NCI-H82 (cell line): Measurements from ENCODE around the gene GNAI1.

ENCODE experiments used
- DNase-seq: peaks from one replicate; lab custom pipeline; 2025; lab: John Stamatoyannopoulos, UW

Gene GNAI1

DNA sequence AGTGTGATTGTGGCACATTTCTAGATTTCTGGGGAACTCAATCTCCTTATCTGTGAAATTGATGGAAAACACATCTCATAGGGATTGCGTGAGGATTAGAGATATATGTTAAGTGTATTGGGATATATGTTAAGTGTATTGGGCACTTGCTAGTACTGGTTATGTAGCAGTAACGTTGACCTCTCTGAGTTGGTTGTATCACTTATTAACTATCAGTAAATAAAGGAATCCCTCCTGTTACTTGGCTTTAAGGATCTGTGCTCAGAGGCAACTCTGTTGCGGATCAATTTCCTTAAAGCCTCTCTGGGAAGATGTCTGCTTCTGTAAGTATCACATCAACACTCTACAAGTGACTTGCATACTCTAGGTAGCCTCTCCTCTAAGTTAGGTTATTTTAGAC is 25.2 kb downstream of the GNAI1 start:
- no peak for DNase-seq

DNA sequence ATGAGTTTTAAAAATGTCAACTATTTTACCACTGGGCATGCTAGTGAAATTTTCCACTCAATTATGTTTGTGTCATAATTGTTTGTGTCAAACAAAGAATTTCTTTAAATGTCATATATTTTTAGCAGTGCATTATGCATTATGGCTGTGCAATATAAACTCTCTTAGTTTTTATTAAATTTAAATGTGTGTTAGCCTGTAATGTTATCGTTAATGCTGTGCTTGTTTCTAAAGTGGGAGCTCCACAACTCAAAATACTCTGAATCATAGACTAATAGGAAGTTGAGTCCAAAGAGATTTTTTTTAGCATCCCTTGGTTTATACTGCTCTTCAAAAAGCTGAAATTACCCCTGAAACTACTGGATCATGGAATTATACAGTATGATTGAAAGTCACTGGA is 26.8 kb downstream of the GNAI1 start:
- no peak for DNase-seq

DNA sequence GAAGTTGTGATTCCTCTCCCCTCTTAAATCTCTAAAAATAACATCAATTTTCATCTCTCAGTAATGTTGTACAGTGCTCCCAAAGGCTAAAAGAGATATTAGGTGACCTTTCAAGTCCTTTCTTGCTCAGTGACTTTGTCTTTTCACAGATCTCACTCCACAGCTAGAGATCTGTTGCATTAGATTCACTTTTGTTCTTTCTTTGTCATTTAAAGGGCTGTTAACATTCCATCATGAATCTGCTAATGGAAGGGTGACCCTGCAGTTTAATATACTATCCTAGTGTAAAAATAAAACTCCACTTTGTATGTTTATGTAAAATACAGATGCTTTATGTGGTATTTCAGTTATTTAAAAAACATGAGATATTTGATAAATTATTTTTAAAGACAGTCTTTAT is 30.5 kb downstream of the GNAI1 start:
- no peak for DNase-seq

DNA sequence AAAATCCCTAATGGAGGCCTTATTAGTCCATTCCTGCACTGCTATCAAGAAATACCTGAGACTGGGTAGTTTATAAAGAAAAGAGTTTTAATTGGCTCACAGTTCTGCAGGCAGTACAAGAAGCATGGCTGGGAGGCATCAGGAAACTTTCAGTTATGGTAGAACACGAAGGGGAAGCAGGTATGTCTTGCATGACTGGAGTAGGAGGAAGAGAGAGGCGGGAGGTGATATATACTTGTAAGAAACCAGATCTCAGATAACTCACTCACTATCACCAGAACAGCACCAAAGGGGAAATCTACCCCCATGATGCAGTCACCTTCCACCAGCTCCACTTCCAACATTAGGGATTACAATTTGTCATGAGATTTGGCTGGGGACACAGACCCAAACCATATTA is 35.8 kb downstream of the GNAI1 start:
- DNase-seq: no peak

DNA sequence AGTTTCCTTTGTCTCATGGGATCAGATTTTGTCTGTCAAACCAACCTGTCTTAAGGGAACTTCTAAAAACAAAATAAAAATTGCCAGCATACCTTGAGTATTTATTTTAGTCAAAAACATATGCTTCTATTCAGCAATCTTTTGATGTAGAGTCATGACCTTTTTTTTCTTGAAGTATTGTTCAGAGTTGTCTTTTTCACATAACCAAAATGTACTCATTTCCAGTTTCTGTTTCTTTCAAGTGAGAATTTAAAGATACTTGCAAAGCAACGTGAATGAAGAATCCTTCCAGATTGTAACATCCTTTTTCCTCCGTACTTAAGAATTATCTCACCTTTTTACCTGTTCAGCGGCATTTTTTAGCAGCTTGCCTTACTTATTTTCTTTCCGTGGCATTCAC is 37.8 kb downstream of the GNAI1 start:
- DNase-seq: no peak

DNA sequence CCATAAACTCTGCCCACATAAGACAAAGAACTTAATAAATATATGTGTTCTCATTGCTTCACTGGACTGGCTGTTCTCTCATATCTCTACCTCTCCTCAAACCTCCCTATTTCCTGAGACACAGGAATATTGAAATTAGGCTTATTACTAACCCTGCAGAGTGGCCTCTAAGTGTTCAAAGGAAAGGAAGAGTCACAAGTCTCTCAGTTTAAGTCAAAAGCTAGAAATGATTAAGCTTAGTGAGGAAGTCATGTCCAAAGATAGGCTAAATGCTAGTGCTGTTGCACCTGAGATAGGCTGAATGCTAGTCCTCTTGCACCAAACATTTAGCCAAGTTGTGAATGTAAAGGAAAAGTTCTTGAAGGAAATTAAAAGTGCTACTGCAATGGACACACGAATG is 41.1 kb downstream of the GNAI1 start:
- DNase-seq: no peak

DNA sequence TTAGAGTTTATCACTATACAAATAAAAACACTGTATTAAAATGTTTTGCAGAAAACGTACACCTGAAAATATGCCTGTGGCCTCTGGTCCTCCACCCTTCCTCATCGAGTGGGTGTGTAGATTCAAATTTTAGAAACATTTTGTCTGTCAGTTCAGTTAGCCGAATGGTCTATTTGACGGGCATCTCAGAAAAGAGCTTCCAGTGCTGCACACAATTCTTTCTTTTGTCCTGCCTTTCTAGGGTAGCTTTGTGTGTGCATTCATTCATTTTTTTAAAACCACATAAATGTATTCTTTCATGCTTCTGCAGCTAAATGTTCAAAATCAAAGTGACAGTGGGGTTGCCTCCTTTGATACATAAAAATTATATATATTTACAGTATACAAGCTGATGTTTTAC is 46.8 kb downstream of the GNAI1 start:
- no peak for DNase-seq

DNA sequence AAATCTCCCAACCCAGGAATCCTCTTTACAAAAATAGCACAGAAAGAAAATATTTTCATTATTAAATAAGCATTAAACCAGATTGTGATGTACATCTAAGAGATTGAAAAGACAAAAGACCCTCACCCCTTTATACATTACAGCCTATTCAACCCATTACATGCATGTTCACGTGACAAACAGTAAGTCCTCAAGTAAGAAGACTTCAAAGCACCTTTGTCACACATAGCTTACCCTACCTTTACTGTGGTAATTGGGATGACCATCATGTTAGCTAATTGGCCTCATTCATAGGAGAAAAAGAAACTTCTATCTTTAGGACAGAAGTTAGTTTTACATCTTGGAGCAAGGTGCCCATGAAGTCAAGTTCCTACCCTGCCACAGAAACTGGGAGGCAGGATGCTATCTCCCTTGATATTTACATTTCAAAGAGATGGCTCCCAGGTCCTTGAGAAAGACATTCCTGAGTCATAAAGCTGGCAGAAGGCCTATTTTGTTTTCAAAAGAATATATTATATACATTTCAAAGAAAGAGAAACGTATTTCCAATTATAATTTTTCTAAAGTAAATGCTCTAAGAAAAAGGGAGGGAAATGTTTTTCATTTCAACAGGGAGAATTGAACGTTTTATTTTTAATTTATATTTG is 48.1 kb downstream of the GNAI1 start:
- DNase-seq: no peak

DNA sequence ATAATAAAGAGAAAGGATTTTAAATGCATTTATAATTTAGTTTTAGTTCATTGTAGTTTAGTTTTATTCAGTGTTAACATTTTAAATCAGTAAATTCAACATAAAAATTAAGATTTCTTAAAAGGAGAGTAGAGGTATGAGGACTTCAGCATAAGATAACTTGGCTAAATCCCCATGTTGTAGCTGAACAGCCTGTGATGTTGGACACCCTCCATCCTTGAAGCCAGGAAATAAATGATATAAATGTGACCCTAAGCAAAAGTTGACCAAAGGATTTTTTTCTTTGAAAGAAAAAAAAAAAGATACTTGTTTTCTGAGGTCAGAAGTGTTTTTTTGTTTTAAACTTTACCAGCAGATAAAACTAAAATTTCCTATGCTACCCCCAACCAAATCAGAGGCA is 48.7 kb downstream of the GNAI1 start:
- no peak for DNase-seq

DNA sequence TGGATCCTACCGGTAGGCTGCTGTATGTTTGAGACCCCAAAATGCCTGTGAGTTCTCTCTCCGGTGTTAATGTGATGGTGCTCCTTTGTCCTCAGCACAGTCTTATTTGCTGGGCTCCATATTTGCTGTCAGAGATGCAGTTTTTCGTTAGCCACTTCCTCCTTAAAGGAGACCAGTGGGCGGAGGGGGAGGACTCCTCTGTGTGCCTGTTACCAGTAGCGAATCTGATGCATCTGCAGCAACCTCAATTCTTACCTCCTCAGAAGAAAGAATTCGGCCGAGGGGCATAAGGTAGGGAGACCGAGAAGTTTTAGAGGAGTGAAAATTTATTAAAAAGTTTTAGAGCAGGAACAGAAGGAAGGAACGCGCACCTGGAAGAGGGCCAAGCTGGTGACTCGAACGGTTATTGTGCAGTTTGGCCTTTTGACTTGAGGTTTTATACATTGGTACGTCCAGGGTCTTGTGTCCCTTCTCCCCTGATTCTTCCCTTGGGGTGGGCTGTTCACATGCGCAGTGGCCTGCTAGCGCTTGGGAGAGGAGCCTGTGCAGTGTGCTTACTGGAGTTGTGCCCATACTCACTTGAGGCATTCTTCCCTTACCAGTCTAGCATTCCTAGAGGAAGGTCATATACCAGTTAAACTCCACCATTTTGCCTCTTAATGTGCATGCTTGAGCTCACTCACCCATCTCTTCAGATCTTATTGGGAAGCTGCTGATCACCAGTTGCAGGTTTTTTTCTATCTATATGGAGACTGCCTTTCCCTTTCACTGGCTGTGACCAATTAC is 49.5 kb downstream of the GNAI1 start:
- DNase-seq: no peak

DNA sequence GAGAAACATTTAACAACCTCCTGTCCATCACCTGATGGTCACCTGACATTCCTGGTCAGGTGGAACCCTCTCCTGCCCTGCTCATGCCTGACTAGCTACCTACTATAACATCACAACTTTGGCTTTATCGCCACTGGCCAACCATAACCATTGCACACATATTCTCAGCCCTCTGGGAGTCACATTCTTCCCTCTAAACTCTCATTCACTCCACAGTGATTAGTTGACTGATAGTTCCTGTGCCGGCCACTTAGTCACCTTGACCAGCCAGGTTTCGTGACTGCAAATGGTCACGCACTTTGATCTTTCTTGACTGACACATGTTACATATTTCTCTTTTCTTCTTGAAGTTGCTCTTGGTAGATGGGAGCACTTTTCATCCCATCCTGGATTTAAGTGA is 50.1 kb downstream of the GNAI1 start:
- no peak for DNase-seq

DNA sequence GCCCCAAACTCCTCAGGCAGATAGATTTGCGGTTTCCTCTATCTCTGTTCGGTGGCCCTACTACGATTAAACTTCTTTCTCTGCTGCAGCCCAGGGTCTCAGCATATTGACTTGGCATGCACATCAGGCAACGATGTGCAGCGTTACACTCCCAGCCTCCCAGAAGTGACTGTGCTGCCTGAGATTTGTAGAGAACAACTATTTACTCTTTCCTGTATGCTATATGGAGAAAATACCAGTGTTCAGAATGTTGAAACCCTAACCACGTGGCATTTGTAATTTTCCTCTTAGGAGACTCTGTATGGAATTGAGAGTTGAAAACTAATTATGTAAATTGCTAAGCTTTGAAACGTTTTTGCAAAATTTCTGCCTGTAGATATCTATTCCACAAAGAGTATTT is 50.9 kb downstream of the GNAI1 start:
- no peak for DNase-seq

DNA sequence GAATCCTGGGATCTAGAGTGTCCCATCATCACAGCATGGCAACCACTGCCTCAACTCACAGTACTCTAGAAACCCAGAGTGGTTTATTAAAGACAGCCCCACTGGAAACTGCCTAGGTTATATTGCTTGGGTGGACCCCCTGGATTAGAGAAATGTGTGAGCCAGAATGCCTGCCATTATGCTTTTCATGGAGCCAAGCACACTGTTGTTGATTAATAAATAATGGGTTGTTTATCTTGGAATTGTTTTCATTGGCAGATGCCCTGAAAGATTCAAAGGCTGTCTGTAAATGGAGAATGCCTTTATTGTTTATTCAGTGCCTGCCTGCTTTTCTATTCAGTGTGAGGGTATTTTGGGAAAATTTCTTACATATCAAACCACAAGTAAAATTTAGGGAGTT is 52.1 kb downstream of the GNAI1 start:
- no peak for DNase-seq

DNA sequence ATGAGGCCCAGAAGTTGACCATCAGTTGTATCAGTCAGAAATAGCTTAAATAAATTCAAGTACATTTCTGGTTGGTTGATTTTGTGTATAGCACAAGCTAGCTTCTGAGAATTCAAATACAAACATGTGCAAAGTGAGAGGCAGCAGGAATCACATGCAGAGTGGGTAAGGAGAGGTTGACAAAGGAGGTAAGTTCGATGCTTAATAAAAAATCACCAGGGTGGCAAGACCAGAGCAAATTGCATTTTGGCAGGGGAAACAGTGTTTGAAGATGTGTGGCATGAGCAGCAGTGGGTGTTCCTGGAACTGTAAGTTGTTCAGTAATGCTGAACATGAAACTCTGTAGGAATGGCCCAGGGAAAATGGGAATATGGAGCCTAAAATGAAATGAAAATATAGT is 52.6 kb downstream of the GNAI1 start:
- DNase-seq: no peak

DNA sequence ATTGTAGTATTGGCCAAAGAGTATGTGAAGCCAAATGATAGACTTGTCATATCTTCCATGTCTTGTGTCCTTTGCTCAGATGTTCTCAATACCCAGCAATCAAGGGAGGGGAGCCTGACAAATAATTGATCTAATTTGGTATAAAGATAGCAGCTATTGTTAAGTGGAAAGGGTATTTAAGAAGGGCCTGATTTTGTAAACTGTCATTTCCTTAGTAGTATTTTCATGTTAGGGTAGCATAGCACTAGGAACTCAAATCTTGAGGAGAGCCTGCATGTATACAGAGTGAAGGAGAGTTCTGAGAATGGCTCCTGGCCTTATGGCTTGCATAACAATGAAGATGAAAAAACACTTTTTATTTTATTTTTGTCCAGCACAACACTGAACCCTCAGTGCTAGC is 53.1 kb downstream of the GNAI1 start:
- DNase-seq: no peak

DNA sequence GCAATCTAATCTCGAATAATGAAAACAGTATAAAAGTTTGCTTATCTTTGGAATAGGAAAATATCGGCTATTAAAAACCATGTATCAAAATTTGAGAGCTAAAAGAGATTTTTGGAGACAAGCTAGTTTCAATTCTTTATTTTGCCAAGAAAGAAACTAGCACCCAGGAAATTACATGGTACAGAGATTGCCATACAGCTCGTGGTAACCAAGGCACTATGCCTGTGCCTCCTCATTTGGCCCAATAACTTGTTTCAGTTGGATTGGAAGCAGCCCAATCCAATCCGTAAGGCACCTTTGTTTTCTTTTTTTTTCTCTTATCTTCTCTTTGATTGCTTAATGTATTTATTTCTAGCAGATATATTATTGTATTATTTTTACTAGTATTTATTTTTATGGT is 55.0 kb downstream of the GNAI1 start:
- no peak for DNase-seq

DNA sequence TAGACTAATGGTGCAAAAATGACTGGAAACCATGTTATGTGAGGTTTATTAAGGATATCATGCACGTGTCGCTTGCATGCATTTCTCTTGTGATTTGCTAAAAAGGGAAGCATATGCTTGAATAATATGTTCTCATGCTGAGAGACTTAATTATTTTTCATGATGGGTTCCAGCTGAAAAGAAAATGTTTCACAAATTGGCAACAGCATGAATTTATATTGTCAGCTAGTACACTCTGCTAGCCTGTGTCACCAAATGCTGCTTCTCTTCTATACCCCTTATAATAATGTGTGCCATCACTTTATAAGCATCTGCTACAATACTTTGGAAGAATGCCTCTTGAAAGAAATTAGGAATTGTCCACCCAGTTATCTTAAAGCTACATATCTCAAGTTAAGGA is 63.0 kb downstream of the GNAI1 start:
- DNase-seq: no peak

DNA sequence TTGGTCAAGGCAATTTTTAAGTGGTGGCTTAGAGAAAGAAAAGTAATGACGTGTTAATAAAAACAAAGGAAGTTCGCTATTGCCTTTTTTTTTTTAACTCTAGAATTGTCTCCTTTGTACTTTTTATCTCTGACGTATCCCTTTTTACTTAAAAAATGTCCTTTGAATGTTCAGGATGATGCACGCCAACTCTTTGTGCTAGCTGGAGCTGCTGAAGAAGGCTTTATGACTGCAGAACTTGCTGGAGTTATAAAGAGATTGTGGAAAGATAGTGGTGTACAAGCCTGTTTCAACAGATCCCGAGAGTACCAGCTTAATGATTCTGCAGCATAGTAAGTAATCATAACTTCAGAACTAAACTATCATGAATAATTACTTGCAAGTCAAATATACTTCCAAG is 64.4 kb downstream of the GNAI1 start:
- DNase-seq: no peak

DNA sequence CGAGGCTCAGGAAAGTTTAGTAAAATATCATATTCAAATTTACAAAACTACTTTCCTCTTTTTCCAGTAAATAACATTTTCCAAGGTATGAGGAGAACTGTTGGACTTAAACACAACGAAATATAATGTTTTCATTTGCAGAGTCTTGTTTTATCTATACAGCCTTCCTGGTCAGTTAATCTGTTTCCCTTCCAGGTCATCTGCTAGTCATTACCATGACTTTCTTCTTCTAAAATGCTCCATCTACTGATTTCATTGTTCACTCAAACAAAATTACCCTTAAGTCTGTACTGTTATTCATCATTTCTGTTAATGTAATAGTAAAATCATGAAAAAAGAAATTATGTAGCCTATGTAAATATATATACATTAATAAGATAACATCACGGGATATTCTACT is 69.8 kb downstream of the GNAI1 start:
- DNase-seq: no peak

DNA sequence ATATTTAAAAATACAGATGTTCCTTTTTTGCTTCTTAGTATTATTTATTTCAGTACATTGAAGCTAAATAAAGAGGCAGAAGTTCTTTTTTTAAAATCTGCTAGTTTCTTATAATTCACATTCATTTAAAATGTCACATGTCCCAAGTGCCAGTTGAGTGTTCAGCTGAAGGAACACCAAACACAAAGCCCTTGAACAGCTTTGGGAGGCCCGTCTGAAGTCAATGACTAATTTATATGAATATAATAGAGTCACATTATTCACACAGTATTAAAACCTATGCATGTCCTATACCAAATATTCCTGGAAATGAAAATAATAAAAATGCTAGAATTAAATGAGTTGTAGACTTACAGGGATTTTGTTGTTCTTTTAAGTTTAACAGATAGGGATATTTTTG is 70.3 kb downstream of the GNAI1 start:
- no peak for DNase-seq

DNA sequence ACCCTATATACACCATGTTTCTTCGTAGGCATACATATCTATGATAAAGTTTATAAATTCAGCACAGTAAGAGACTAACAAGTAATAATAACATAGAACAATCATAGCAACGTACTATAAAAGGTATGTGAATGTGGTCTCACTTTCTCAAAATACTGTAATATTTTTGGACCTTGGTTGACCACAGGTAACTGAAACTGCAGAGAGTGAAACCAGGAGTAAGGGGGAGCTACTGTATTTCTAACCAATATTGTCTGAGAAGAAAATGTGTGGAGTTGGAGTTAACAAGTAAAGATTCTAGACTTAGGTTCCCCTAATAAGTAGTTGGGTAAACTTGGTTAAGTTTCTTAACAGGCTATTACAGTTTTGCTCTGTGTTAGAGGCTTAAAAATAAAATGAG is 72.1 kb downstream of the GNAI1 start:
- DNase-seq: no peak

DNA sequence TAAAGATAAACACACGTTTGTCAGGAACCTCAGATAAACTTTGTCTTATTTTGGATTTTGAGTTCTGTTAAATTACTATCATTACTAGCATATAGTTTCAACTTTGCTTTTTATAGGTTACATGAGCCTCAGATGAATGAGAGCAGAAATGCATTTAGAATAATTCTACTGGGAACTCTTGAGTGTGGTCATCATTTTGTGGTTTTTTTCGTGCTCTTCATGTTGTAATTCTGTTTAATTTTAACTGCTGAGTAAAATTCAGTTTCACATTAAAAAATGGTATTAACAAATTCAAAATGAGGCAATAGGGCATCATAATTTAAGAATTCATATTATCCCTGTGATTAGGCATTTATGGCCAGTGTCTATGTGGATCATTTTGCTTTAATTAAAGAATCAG is 72.9 kb downstream of the GNAI1 start:
- no peak for DNase-seq

DNA sequence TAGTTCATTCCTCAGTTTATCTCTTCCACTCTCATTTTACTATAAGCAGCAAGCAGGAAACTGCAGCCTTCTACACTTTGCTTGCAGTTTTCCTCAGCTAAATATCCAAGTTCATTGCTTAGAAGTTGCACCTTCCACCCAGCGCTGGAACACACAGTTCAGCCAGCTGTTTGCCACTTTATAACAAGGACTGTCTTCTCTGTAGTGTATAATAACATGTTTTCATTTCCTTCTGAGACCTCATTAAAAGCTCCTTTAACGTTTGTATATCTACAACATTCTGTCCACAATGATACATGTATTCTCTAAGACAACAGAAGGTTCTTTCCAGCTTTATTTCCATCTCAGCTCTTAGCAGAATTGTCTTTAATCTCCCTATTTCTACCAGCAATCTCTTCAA is 74.1 kb downstream of the GNAI1 start:
- DNase-seq: no peak

DNA sequence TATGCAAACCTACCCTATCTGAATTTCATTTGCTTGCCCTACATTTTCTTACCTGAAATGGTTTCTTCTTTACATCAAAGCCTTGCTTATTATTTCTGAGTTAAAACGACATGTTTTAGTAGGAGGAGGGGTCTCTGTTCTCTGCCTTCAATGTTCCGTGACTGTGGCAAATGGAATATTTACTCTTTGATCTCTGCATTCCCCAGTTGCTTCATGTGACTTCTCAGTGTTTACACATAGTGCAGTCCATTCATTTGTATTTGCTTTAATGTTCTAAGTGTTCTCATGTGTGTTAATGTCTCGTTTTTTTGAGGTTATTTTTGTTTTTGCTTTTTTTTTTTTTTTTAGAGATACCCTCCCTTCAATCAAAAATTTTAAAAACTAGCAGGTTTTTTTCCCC is 75.8 kb downstream of the GNAI1 start:
- DNase-seq: no peak
